GM19397 (cell line): ENCODE measurements around the gene STAG1.
"Not testable (repeated sequence)": the region's sequence is repeated elsewhere in the genome, so short reads cannot be mapped to it uniquely, and the experiment has no call there.

Source experiments
- ATAC-seq: cut with Tn5 transposase; IDR thresholded peaks from one replicate; pipeline ENCODE4 v1.9.1; 2021; ENCODE audit warnings: mild to moderate bottlenecking, moderate library complexity; ENCODE audit not compliant: unreplicated experiment

STAG1 gene

DNA sequence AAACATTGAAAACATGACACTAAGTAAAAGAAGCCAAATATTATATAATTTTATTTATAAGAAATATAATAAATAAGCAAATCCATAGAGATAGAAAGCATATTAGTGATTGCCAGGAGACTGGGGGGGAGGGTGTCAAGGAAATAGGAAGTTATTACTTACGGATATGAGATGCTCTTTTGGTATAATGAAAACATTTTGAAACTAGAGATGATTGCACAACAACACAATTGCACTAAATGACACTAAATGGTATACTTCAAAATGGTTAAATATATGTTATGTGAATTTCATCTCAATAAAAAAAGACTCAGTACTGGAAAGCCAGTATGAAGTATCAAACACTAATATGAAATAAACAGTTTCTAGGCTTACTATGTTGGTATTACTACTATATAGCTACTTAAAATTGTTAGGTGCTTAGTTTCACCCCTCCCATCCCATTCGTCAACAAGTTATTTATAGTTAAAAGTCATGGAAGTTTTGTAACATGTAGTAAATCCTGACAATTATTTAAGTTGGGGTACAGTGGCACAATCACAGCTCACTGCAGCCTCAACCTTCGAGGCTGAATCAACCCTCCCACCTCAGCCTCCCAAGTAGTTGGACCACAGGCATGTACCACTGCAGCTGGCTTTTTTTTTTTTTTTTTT, 43.7 kb downstream of the STAG1 start:
- ATAC-seq, result no peak

DNA sequence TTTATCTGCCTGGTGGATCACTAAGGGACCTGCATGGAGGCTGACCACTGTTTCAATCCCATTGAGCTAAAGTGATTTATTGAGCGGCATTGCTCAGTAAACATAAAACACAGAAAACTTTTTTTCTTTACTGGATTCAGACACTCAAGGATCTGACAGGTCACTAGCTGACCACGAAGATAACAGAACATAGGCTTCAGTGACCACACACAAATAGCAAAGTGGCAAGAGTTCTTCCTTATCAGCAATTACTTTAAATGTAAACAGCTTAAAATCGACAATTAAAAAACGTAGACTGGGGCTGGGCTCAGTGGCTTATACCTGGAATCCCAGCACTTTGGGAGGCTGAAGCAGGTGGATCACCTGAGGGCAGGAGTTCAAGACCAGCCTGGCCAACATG, 48.7 kb downstream of the STAG1 start:
- ATAC-seq, result no peak

DNA sequence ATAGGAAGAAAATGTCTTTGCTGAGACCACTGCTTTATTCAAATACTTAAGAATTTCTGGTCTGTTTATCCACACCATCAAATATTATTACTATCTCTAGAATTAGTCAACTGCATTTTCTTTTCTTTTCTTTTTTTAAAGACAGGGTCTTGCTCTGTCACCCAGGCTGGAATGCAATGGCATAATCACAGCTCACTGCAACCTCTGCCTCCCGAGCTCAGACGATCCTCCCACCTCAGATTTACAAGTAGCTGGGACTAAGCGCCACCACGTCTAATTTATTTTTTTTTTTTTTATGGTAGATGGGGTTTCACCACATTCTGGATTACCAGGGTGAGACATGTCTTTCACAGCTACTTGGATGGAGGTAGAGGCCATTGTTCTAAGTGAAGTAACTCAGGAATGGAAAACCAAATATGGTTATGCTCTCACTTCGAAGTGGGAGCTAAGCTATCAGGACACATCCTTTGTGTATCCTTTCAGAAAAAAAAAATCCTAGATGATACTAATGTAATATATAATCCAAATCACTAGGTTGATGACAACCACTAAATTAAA, 52.8 kb downstream of the STAG1 start:
- ATAC-seq, result no peak

DNA sequence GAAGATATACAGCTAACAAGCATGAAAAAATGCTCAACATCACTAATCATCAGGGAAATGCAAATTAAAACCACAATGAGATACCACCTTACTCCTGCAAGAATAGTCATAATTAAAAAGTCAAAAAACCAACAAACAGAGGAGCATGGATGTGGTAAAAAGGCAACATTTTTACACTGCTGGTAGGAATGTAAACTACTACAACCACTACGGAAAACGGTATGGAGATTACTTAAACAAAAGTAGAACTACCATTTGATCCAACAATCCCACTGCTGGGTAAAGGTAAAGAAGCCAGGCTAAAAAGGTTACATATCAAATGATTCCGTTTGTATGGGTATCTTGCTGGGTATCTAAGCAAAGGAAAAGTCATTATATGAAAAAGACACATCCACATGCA, 53.8 kb downstream of the STAG1 start:
- ATAC-seq, result no peak

DNA sequence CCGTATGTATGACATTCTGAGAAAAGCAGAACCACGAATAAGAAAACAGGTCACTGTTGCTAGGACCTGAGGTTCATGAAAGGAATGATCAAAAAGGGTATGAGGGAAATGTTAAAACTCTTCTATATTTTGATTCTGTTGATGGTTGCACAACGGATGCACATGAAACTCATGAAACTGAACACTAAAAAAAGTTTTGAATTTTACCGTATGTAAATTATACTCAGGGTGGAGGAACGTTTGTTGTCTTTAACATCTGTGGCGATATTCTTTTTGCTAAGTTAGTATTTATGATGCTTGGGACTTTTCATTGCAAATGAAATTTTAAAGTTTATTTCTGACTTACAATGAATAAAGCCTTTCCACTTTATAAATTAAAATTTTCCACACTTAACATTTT, 55.4 kb downstream of the STAG1 start:
- ATAC-seq, result no peak

DNA sequence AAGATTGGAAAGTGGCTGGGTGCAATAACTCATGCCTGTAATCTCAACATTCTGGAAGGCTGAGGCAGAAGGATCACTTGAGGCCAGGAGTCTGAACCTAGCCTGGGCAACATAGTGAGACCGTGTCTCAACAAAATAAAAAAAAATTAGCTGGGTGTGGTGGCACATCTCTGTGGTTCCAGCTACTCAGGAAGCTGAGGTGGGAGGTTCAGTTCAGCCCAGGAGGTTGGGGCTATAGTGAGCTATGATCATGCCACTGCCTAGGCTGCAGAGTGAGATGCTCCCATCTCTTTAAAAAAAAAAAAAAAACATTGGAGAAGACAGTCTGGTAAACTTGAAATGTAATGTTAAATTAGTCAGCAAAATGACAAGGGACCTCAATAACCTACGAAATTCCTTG, 57.9 kb downstream of the STAG1 start:
- ATAC-seq, result no peak

DNA sequence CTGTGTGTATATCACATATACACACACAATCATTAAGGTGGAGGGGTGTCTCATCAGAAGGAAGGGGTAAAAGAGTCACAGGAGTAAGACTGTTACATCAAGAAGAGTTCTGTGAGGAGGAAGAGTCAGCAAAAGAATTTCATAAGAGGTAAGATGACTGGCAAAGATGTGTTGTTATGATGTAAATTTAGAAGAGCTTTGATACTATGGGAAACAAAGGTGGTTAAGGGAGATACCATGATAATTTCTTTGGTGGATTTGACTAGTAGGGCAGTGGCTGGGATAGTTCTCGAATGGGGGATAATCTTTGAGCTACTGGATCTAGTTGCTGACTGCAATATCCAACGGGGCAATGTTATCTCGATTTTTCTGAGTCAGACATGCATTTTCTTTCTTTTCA, 61.6 kb downstream of the STAG1 start:
- ATAC-seq, result no peak

DNA sequence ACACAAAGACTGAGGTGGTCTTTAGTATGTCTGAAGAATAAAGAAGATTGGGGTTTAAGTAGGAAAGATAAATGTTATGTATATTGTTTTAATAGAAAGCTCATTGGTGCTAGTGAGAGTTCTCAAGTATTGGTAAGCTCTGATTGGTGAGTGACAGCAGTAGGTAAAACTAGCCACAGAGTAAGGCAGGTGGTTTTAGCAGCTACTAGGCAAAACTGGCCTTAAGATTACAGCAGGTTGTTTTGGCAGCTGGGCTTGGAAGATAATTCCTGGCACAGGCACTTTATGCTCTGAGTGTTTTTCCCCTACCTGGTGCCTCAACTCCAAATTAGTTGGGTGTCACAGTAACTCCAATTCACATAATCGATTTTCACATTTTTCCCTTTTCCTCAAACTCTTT, 66.3 kb downstream of the STAG1 start:
- no peak for ATAC-seq

DNA sequence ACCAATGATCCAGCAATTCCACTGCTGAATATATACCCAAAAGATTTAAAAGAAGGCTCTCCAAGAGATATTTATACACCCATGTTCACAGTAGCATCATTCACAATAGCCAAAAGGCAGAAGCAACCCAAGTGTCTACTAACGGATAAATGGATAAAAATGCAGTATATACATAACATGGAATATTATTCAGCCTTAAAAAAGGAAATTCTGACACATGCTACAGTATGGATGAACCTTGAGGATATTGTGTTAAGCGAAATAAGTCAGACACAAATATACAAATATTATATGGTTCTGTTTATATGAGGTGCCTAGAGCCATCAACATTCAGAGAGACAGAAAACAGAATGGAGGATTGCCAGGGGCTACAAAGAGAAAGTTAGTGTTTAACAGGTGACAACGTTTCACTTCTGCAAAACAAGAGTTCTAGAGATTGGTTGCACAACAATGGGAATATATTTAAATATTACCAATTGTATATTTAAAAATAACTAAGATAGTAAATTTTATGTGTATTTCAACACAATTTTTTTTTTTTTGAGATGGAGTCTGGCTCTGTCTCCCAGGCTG, 69.4 kb downstream of the STAG1 start:
- ATAC-seq, result no peak

DNA sequence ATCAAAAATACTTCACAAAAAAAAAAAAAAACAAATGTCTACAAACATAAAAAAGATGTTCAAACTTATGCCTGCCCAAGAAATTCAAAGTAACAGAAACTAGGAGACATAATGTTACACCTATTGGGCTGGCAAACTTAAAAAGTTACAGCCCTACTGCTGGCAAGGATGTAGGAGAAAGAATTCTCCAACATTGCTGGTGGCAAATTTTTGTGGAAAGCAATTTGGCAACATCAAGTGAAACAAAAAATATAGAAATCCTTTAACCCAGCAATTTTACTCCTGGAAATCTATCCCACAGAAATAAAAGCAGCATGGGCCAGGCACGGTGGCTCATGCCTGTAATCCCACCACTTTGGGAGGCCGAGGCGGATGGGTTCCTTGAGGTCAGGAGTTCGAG, 73.2 kb downstream of the STAG1 start:
- ATAC-seq, result no peak

DNA sequence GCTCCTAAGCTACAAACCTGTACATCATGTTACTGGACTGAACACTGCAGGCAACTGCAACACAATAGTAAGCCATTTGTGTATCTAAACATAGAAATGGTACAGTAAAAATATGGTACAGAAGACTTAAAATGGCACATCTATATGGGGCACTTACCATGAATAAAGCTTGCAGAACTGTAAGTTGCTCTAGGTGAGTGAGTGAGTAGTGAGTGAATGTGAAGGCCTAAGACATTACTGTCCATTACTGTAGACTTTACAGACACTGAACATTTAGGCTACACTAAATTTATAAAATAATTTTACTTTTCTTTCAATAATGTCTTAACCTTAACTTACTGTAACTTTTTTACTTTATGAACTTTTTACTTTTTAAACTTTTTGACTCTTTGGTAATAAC, 76.2 kb downstream of the STAG1 start:
- no peak for ATAC-seq

DNA sequence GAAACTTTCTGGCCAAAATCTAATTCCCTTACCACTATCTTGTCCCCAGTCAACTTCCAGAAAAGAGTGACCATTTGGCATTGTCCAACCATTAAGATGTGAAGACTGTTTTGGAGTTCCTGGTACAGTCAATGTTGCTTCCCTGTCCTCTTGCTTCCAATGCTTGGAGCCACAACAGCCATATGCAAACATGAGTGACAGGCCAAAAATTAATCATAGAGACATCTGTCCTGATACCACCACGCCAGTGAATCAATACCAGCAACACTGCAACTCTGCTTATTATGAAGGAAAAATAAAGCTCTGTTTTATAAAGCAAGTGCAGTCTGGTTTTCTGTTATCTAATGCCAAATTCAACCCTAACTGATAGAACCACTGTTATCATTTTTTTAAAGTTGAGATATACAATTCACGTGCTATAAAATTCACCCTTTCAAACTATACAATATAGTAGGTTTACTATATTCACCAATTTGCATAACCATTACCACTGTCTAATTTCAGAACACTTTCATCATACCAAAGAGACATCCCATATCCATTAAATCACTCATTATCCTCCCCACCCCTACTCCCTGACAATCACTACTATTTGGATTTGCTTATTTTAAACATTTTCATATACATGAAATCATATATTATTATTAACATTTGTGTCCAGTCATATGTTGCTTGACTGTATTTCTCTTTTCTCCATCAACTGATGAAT, 76.9 kb downstream of the STAG1 start:
- ATAC-seq, result no peak

DNA sequence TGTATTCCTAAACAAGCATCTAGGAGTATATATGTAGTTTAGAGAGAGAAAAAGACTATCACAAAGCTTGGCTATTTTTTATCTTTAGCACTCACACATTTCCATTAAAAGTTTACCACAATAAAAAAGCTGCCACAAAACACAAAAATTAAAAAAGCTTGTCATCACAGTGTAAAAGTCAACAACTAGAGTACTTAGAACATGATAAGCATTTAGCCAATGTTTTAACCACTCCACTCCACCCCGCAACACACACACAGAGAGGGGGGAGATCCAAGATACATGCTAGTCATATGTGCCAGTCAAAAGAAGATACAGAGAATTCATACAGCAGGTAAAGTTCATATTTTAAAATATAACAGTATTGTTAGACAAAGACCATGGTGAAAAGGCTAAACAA, 79.7 kb downstream of the STAG1 start:
- ATAC-seq, result no peak

DNA sequence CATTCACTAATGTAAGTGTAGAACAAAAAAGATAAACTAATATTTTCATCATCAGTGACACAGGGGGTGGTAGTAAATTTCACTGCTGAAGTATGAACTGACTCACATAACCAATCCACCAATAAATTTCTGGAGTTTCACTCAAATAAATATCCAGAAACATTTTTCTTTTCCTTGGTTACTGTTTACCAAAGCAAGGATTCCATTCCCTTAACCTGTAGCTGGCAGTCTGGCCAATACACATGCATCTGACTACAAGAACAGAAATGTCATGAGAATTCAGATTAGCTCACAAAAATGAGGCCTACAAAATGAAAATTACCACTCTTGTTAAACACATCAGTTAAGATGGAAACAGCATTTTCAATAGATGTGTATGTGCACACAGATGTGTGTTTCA, 80.3 kb downstream of the STAG1 start:
- ATAC-seq, result no peak

DNA sequence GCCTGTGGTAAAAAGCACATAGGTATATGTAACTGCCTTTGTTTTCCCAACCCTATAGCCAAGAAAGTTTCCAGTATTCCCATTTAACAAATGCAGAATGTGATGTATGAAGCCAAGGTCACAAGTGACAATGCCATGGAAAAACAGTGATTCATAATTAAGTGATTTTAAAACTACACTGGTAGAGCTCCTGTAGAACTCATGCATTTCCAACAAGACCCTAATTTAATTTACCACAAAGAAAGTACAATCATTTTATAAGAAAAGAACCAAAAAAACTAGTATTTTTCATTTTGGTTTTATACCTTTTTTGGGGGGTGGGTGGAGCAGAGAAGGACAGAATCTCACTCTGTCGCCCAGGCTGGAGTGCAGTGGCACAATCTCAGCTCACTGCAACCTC, 82.0 kb downstream of the STAG1 start:
- no peak for ATAC-seq

DNA sequence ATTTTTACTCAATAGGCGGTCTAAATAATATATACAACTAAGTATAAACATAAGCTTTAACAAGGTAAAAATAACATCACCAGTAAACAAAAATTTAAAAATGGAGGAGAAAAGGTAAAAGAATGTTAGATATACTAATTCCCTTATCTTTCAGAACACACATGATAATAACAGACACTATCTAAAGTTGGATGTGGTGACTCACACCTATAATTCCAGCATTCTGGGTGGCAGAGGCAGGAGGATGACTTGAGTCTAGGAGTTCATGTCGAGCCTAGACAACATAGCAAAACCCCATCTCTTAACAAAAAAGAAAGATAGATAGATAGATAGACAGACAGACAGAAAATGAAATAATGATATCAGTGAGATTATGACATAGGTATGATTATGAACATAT, 85.1 kb downstream of the STAG1 start:
- no peak for ATAC-seq

DNA sequence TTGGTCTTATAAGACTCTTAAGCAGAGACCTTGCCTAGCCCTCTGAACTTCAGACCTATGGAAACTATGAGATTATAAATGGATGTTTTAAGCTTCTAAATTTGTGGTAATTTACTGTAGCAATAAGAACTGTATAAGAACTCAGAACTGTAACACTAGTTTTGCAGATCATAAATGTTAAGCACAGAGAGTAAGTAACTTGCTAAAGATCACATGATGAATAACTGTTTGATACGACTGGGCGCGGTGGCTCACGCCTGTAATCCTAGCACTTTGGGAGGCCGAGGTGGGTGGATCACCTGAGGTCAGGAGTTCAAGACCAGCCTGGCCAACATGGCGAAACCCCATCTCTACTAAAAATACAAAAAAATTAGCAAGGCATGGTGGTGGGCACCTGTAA, 85.9 kb downstream of the STAG1 start:
- ATAC-seq, result not testable (repeated sequence)

DNA sequence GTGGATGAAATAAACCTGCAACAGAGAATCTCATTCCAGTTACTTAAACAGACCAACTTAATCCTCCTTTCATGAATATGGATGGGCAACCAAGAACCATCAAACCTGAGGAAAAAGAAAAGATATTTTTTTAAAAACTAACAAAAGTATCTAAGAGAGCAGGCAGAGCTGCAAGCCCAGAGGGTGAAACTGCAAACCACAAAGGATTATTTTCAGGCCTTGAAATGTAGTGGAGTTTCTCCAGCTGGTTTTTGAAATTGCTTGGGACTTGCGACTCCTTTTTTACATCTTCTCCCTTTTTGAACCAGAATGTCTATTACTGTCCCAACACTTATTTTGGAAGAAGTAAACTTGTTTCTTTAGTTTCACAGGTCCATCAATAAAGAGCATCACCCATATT, 87.4 kb downstream of the STAG1 start:
- no peak for ATAC-seq

DNA sequence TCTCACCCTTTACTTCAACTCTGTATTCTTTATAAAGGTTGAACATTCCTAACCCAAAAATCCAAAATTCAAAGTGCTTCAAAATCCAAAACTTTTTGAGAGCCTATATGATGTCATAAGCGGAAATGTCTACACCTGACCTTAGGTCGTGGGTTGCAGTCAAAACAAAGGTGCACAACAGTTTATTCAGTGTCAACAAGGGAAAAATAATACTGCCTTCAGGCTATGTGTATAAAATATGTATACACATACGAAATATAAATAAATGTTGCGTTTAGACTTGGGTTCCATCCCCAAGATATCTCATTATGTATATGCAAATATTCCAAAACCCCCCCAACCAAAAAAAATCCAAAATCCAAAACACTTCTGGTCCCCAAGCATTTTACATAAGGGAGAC, 90.9 kb downstream of the STAG1 start:
- no peak for ATAC-seq

DNA sequence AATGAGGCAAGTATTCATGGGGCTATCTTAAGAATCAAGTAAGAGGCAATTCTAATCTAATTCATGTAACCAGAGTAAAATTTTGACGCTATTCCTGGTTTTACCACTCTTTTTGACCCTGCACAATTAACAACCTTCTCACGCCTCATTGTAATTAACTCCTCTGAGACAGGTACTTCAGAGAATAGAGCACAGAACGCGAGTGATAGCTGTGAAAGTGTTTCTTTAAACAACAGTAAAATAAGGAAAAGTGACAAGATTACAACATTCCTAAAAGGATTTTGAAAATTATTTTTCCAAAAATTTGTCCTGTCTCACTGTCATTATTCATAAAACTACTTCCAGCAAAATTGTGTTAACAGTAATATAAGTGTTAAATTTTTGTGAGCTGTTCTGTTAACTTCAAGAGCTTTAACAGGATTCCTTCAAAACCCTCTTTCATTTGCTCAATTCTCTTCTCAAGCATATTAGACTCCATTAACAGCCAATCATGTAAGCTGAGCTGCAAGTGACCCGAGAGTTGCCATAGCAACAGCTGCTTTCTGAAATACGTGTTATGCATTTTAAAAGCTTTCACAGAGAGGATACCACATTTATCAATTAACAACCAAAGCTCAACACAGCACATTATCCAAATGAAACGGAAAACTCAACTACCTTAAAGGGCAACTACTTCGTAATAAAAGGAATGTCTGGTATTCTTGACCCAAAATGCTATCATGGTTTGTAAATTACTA, 93.1 kb downstream of the STAG1 start:
- ATAC-seq, result no peak

DNA sequence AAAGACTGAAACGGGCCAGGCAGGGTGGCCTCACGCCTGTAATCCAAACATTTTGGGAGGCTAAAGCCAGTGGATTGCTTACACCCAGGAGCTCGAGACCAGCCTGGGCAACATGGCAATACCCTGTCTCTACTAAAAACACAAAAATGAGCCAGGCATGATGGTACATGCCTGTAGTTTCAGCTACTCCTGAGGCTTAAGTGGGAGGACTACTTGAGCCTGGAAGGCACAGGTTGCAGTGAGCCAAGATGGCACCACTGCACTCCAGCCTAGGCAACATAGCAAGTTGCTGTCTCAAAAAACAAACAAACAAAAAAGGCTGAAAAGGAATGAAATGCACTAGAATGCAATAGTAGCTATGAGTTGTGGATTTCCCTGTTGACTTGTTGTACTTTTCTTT, 94.7 kb downstream of the STAG1 start:
- ATAC-seq, result no peak

DNA sequence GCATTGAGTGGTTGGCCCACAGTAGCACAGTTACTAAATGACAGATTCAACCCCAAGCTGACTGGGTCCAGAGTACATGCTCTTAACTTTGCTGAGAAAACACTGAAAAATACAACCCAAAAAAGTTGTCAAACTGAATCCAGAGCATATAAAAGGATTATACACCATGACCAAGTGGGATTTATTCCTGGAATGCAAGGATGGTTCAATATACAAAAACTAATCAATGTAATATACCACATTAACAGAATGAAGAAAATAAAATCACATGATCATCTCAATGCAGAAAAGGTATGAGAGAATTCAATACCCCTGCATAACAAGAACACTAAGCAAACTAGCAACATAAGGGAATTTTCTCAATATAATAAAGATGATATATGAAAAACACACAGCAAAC, 98.5 kb downstream of the STAG1 start:
- no peak for ATAC-seq
